ENCODE results near the gene ZNF22.

DNA sequence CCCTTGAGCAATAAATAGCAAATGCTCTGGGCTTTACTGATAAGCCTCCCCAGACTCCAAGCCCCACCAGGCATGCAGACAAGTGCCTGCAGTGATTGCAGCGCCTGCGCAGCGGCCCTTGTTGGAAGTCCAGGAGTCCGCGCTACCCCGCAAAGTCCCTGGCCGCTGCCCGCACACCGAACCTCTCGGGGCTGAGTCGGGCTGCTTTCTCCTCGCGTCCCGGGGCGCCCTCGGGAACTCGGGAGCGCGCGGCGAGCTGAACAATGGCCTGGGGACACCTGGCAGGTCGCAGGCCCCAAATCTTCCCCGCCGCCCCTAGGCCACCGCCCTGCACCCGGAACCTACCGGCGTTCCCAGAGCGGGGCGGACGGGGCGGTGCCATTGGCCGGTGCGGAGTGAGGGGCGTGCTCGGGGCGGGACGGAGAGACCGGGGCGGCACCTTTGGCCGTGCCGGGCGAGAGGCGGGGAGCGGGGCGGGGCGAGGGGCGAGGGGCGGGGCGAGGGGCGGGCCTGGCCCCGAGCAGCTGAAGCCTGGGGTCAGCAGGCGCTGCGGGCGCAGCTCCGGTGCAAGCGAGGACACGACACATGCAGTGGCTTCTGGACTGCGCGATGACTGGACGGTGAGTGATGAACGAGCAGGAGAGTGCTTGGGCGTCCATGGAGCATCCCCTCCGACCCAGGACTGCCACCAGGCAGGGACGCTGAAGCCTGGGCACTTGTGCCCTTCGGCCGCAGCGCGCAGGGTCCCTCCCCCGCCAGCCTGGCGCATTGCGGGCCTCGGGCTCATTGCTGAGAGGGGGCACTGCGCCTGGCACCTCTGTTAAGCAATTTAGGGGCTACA, 41.3 kb upstream of the ZNF22 start, which contains the start of gene RASSF4:
- TF ChIP-seq EZH2 (IDR thresholded peaks at IDR 0.05; ENCODE audit: borderline replicate concordance): no peak
- TF ChIP-seq, protein P1, sequence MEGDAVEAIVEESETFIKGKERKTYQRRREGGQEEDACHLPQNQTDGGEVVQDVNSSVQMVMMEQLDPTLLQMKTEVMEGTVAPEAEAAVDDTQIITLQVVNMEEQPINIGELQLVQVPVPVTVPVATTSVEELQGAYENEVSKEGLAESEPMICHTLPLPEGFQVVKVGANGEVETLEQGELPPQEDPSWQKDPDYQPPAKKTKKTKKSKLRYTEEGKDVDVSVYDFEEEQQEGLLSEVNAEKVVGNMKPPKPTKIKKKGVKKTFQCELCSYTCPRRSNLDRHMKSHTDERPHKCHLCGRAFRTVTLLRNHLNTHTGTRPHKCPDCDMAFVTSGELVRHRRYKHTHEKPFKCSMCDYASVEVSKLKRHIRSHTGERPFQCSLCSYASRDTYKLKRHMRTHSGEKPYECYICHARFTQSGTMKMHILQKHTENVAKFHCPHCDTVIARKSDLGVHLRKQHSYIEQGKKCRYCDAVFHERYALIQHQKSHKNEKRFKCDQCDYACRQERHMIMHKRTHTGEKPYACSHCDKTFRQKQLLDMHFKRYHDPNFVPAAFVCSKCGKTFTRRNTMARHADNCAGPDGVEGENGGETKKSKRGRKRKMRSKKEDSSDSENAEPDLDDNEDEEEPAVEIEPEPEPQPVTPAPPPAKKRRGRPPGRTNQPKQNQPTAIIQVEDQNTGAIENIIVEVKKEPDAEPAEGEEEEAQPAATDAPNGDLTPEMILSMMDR (IDR thresholded peaks at IDR 0.05; ENCODE audit: poor library complexity): no peak

Measured in hepatocyte (in vitro differentiated cells).